ENCODE measurements around the gene PLLP. TPM values are rescaled to one million over a fixed set of nuclear protein-coding genes. Genes with fewer than 3 reads are reported as not detected.
A peak's percentile ranks its signal among the peaks of the same experiment; 100 is the strongest.

Gene PLLP
- total RNA-seq, 2 donors from 2014 or later = 0.48 TPM; not detected in 1

DNA sequence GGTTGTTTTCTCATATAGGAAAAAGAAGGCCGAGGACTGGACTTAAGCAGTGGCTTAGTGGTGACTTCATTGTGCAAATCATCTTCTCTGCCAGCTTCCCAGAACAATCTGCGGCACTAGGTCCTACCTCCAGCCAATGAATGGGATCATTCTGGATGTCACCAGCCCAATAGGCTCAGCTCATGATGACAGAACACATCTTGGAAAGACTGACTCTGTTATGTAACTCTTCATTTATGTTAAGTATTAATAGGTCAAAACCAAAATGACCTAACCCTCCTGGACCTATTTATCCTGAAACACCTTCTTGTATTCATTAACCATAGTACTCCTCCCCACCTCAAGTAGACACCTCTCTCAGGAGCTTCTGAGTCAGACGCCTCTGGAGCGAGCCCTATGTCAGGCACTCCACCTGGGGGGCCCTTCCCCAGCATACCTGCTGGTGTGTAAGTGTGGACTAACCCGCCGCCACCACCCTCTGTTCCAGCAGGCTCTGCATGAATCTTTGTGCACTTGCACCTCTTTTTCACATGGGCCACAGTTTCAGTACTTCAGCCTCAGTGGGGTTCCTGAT, 32.2 kb downstream of the PLLP start:
- no peaks in the 10 kb centered on the region for H3K9me3 Mint-ChIP-seq
- no peak for ATAC-seq (replicated peaks in 1 of 2)
- no peak for DNase-seq
- H3K27me3 Mint-ChIP-seq (ENCODE audit: low read depth) = no peaks in the 10 kb centered on the region
- peaks cover 9 to 15% of the 10 kb centered on the region in 2 donors for H3K36me3 Mint-ChIP-seq (ENCODE audit: insufficient read depth in 2 of 2)
- H3K27ac Mint-ChIP-seq = no peak overlapping the region
- H3K4me3 Mint-ChIP-seq = no peak overlapping the region
- peaks cover 5% of the 10 kb centered on the region for H3K4me1 Mint-ChIP-seq (ENCODE audit: low read depth)

DNA sequence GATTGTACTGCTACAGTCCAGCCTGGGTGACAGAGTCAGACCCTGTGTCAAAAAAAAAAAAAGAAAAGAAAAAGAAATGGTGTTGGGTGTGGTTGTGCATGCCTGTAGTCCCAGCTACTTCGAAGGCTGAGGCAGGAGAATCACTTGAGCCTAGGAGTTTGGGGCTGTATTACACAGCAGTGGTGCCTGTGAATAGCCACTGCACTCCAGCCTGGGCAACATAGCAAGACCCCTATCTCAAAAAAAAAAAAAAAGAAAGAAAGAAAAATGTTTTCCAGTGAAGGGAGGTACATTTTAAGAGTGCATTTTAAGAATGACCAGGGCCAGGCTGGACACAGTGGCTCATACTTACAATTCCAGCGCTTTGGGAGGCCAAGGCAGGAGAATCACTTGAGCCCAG, 33.1 kb downstream of the PLLP start:
- ATAC-seq (replicated peaks in 1 of 2) = no peak
- Mint-ChIP-seq H3K9me3 (no peaks in the 10 kb centered on the region), H3K36me3 (ENCODE audit: insufficient read depth in 2 of 2) (peaks cover 9 to 15% of the 10 kb centered on the region in 2 donors), H3K27me3 (ENCODE audit: low read depth) (no peaks in the 10 kb centered on the region), H3K4me1 (ENCODE audit: low read depth) (peaks cover 5% of the 10 kb centered on the region), H3K27ac (peak overlapping the region; percentile 18), H3K4me3 (no peak overlapping the region)
- no peak for DNase-seq

DNA sequence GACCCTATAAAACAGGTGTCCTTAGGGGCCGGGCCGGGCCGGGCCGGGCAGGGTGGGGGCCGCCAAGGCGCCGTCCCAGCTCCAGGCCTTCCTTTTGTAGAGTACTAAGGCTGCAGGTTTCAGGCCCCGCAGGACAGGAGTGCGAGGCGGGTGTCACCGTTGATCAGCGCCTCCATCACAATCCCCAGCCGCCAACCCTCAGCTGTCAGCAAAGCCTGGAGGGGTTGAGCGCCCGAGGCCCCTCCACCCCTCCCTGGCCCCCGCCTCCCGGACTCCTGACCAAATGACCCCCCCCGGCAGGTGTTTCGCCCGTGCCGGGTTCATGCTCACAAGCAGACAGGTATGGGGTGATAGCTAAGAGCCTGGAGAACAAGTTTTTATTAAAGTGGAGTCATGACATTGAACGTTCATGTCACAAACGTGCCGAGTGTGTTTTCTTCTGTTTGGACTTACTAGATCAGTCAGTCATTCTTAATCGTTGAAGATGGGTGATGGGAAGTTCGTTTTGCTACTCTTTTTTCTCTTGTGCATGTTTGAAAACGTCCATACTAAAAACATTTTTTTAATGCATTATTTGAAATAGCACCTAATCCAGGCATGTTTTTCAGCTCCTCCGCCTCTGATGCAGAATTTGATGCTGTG, 38.9 kb downstream of the PLLP start:
- H3K27ac Mint-ChIP-seq = peak overlapping the region; percentile 84
- no peaks in the 10 kb centered on the region for H3K9me3 Mint-ChIP-seq
- H3K27me3 Mint-ChIP-seq (ENCODE audit: low read depth) = no peaks in the 10 kb centered on the region

DNA sequence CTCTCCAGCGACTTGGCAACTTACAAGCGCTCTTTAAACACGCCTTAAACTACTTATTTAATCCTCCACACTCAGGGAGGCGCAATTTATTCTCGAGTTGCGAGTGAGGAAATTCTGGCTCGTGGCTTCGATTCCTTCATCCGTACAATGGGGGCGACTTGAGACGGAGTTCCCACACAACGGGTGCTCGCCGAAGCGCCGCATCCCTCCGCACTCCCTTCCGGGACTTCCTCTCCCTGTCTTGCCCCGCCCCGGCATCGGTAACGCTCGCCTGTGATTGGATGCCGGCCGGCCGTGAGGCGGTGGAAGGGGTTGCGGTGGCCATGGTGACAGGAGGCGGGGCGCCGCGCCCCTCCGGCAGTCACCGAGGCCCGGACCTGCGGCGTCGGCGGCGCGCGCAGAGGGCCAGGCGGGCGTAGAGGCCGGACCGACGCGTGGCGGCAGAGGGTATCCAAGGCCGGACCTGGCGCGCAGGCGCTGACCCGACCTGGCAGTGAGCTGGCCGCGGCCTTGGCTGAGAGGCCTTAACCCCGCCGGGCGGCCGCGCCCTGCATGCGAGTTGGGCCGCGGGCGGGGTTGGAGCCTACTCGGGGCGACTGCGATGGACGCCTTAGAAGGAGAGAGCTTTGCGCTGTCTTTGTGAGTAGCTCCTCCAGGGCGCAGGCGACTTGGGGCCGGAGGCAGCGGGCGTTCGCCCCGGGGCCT, 39.6 kb downstream of the PLLP start, which contains the start of gene ARL2BP:
Gene ARL2BP (plus strand): TSS at position 493 of the 705 bp plus-strand sequence. CDS start 109 bp downstream, at position 602.
- peaks cover 22% of the 10 kb centered on the region for H3K4me1 Mint-ChIP-seq (ENCODE audit: low read depth)
- H3K4me3 Mint-ChIP-seq = peak within 1 kb of the TSS; percentile 94 to 98
- peak within 1 kb of the TSS; percentile 84 for H3K27ac Mint-ChIP-seq
- DNase-seq (peak; percentile 98 to 99), ATAC-seq (replicated peaks in 1 of 2) (peak; percentile 97 to 98)
- H3K36me3 Mint-ChIP-seq (ENCODE audit: insufficient read depth in 2 of 2) = peaks cover 0 to 7% of the 10 kb centered on the region in 2 donors
- no peaks in the 10 kb centered on the region for H3K27me3 Mint-ChIP-seq (ENCODE audit: low read depth)
- H3K9me3 Mint-ChIP-seq = no peaks in the 10 kb centered on the region

More for the DNA sequence above, 38.9 kb downstream of the PLLP start:
- DNase-seq = no peak
- Mint-ChIP-seq H3K4me1 (ENCODE audit: low read depth) (peaks cover 22% of the 10 kb centered on the region), H3K36me3 (ENCODE audit: insufficient read depth in 2 of 2) (peaks cover 0 to 7% of the 10 kb centered on the region in 2 donors), H3K4me3 (peak overlapping the region; percentile 94 to 98)
- peak; percentile 26 to 32 for ATAC-seq (replicated peaks in 1 of 2)

DNA sequence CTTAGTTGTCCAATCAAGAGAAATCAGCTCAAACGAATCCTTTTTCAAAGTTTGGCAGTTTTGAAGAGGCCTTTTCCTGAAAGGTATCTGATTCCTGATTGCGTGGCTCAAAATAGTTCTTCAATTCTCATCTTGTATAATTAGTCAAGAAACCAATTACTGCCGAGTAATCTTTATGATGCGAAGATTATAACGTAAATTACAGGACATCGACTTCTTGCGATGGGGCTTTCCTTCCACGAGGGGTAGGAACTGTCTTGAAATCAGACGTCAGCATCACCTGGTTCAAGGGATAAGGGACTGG, 40.1 kb downstream of the PLLP start:
- peak overlapping the region; percentile 94 to 98 for H3K4me3 Mint-ChIP-seq
- no peaks in the 10 kb centered on the region for H3K27me3 Mint-ChIP-seq (ENCODE audit: low read depth)
- ATAC-seq (replicated peaks in 1 of 2) = peak; percentile 50 to 56
- no peak for DNase-seq
- peaks cover 21% of the 10 kb centered on the region for H3K4me1 Mint-ChIP-seq (ENCODE audit: low read depth)
- peak overlapping the region; percentile 77 for H3K27ac Mint-ChIP-seq
- no peaks in the 10 kb centered on the region for H3K9me3 Mint-ChIP-seq
- peaks cover 0 to 4% of the 10 kb centered on the region in 2 donors for H3K36me3 Mint-ChIP-seq (ENCODE audit: insufficient read depth in 2 of 2)

DNA sequence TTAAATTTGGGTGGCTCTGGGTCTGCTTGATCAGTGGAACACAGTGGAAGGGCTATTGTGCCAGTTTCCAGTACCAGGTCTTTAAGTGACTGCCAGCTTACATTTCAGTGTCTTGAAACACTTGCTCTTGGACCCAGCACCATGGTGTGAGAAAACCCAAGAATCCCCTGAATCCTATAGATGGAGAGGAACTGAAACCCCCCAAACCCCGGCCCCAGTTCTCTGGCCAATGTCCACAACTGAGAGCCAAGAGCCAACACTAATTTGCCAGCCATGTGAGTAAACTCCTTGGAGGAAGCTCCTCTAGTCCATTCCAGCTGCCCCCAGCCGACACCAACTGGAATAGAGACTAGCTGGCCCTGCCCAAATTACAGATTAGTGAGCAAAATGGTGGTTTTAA, 41.8 kb downstream of the PLLP start:
- Mint-ChIP-seq H3K9me3 (no peaks in the 10 kb centered on the region), H3K4me3 (no peak overlapping the region), H3K27ac (no peak overlapping the region), H3K36me3 (ENCODE audit: insufficient read depth in 2 of 2) (peaks cover 0 to 11% of the 10 kb centered on the region in 2 donors), H3K4me1 (ENCODE audit: low read depth) (peaks cover 26% of the 10 kb centered on the region), H3K27me3 (ENCODE audit: low read depth) (no peaks in the 10 kb centered on the region)
- ATAC-seq (replicated peaks in 1 of 2) (no peak), DNase-seq (no peak)

DNA sequence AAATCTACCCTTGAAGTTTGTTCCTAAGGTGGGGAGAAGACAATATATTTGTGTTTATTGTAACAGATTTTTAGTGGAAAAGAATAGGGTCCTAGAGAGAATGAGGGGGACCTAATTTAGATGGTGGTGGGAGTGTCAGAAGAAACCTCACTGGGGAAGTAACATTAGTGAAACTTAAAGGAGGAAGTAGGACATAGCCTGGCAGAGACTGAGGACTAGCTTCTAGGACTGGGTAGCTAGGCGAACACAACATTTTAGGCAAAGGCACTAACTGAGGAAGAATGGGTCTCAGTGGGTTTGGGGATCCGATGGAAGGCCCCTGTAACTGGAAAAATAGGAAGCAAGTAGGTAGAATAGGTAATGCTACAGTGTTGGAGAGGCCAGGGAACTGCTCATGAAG, 43.6 kb downstream of the PLLP start:
- ATAC-seq (replicated peaks in 1 of 2) (no peak), DNase-seq (no peak)
- Mint-ChIP-seq H3K36me3 (ENCODE audit: insufficient read depth in 2 of 2) (peaks cover 1 to 12% of the 10 kb centered on the region in 2 donors), H3K27ac (no peak overlapping the region), H3K4me1 (ENCODE audit: low read depth) (peaks cover 28% of the 10 kb centered on the region), H3K27me3 (ENCODE audit: low read depth) (no peaks in the 10 kb centered on the region), H3K9me3 (no peaks in the 10 kb centered on the region), H3K4me3 (no peak overlapping the region)

DNA sequence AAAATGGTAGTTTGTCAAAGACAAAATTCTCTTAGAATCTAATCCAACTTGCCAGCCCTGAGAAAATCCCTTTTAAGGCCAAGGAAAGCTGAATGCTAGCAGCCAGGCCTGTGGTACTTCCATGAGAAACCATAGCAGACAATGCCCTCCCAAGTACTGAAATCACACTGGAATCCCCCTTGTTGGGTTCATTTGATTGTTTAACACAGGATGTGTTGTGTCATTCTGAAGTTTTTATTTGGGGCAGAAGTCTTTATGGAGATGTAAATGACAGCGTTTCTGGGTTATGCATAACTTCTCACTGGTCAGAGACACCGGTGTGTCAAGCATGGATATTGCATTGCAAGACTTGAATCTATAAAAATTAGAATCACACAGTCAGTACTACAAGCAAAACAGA, 45.4 kb downstream of the PLLP start:
- H3K27ac Mint-ChIP-seq = peak overlapping the region; percentile 43
- no peak for DNase-seq
- no peaks in the 10 kb centered on the region for H3K9me3 Mint-ChIP-seq
- H3K4me3 Mint-ChIP-seq = peak overlapping the region in 1 of 2 donors; percentile 34
- peaks cover 24% of the 10 kb centered on the region for H3K4me1 Mint-ChIP-seq (ENCODE audit: low read depth)
- peak in 1 of 2 donors; percentile 41 for ATAC-seq (replicated peaks in 1 of 2)
- peaks cover 2 to 15% of the 10 kb centered on the region in 2 donors for H3K36me3 Mint-ChIP-seq (ENCODE audit: insufficient read depth in 2 of 2)
- no peaks in the 10 kb centered on the region for H3K27me3 Mint-ChIP-seq (ENCODE audit: low read depth)

DNA sequence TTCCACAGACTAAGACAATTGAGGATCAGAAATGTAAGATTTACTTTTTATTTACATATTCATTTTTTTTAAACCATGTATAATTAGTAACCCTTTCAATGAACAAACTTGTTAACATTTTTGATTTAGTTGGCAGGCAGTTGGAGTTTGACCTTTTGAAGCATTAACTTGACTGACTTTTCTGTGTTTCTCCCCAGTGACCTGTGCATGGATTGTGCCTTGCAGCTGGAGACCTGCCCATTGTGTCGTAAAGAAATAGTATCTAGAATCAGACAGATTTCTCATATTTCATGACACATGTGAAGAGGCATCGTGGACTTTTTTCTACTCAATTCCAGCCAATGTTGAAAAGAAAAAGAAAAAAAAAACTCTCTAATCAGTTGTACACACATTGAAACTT, 45.8 kb downstream of the PLLP start:
- DNase-seq = no peak
- Mint-ChIP-seq H3K27ac (peak overlapping the region; percentile 43), H3K36me3 (ENCODE audit: insufficient read depth in 2 of 2) (peaks cover 5 to 18% of the 10 kb centered on the region in 2 donors), H3K4me1 (ENCODE audit: low read depth) (peaks cover 21% of the 10 kb centered on the region), H3K27me3 (ENCODE audit: low read depth) (no peaks in the 10 kb centered on the region), H3K4me3 (no peak overlapping the region), H3K9me3 (no peaks in the 10 kb centered on the region)
- no peak for ATAC-seq (replicated peaks in 1 of 2)

DNA sequence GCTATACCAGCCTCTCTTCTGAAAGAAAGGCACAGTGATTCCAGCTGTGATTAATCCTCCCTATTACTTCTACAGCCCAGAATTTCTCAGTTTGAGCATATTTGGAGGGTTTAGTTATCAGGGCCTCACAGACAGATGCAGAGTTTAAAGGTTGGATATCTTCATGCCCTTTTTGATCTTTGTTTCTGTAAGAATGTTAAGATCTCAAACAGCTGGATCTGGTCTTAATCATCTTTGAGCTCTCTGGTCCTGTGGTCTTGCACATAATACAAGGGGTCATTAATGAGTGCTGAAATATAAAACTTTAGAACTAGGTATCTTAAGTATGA, 48.5 kb downstream of the PLLP start:
- Mint-ChIP-seq H3K4me3 (peak overlapping the region; percentile 45 to 84), H3K9me3 (no peaks in the 10 kb centered on the region), H3K36me3 (ENCODE audit: insufficient read depth in 2 of 2) (peaks cover 6 to 27% of the 10 kb centered on the region in 2 donors), H3K27ac (peak overlapping the region; percentile 97), H3K4me1 (ENCODE audit: low read depth) (peaks cover 21% of the 10 kb centered on the region), H3K27me3 (ENCODE audit: low read depth) (no peaks in the 10 kb centered on the region)
- DNase-seq (no peak), ATAC-seq (replicated peaks in 1 of 2) (no peak)

DNA sequence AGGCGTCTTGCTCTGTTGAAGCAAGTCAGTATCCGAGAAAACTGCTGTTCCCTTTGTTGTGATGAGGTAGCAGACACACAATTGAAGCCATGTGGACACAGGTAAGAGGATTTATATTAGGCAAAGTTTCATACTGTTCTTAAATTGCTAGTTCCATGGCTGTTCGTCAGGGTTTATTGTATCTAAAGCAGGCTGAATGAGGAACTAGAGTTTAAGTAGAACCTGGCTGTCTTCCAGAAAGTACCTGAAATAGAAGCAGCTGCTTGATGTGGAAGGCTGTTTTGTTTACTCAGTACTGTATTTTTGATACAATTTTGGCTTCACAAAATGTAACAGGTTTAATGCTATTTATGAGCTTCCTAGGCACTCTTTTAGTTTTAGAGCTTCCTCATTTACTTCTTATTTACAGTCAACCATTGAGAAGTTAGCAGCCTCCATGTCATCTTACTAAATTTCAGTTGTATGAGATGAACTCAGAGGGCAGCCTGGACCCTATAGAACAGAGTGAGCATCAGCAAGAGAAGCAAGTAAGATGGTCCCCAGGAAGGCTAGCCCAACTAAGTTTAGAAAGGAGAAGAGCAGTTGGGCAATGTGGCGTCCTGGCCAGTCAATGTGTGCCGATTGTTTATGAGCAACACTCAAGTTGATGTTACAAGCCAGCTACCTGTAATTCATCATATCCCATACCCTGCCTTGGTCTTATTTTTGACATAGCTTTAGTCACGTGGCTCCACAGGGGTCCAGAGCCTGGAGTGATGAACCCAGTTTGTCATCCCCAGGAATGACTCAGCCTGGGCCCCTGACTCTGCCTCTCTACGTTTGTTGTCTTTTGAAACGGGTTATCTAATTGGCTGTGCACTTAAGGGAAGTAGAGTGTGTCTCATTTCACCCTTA, 49.1 kb downstream of the PLLP start:
- Mint-ChIP-seq H3K36me3 (ENCODE audit: insufficient read depth in 2 of 2) (peaks cover 6 to 29% of the 10 kb centered on the region in 2 donors), H3K27ac (peak overlapping the region; percentile 97), H3K9me3 (no peaks in the 10 kb centered on the region), H3K27me3 (ENCODE audit: low read depth) (no peaks in the 10 kb centered on the region), H3K4me1 (ENCODE audit: low read depth) (peaks cover 21% of the 10 kb centered on the region), H3K4me3 (peak overlapping the region in 1 of 2 donors; percentile 84)
- DNase-seq = peak; percentile 66 to 71
- ATAC-seq (replicated peaks in 1 of 2) = peak; percentile 96

DNA sequence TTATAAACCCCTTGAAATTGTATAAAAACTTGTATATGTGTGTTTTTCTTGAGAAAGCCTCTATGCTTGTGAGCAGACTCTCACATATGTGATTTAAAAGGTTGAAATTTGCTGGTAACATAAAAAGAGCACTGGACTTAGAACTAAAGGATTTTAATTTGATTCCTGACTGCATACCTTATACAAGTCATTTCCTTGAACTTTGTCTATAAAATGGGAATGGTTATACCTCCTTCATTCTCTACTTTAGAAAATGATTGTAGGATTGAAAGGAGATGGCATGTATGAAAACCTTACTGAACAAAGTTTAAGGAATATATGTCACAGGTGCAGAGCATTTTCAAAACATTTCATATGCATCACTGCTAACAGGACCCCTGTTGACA, 49.8 kb downstream of the PLLP start:
- Mint-ChIP-seq H3K27ac (peak overlapping the region; percentile 87), H3K27me3 (ENCODE audit: low read depth) (no peaks in the 10 kb centered on the region), H3K4me3 (no peak overlapping the region), H3K36me3 (ENCODE audit: insufficient read depth in 2 of 2) (peaks cover 6 to 31% of the 10 kb centered on the region in 2 donors), H3K4me1 (ENCODE audit: low read depth) (peaks cover 21% of the 10 kb centered on the region), H3K9me3 (no peaks in the 10 kb centered on the region)
- DNase-seq = no peak
- ATAC-seq (replicated peaks in 1 of 2) = no peak

Measured in activated T-cell treated with anti-CD3 and anti-CD28 coated beads, Interleukin-2, amount 50 U/mL, for 72 hours (primary cell).